Mammary epithelial cell (primary cell): ENCODE data around the gene RBM10.

Experiments used
- EZH2 ChIP-seq: IDR thresholded peaks from 2 replicates; pipeline ENCODE4 v1.6.1; 2012; ENCODE audit warnings: low read length, inconsistent platforms, borderline replicate concordance
- TF ChIP-seq, protein P1 (sequence below), 2 donors: IDR thresholded peaks in 1 of 2; conservative IDR thresholded peaks in 1 of 2; 2 replicates each; pipeline ENCODE4 v1.5.1; 2011 to 2012; ENCODE audit warnings: inconsistent platforms in 2 of 2, low read length in 2 of 2, mild to moderate bottlenecking in 2 of 2, control low read depth in 1 of 2, low read depth in 1 of 2; ENCODE audit not compliant: insufficient read depth in 1 of 2; ENCODE audit errors: extremely low read depth in 1 of 2

GRCh38 chrX:47146121-47146935, 1.3 kb downstream of the RBM10 start:
- TF ChIP-seq, protein P1, sequence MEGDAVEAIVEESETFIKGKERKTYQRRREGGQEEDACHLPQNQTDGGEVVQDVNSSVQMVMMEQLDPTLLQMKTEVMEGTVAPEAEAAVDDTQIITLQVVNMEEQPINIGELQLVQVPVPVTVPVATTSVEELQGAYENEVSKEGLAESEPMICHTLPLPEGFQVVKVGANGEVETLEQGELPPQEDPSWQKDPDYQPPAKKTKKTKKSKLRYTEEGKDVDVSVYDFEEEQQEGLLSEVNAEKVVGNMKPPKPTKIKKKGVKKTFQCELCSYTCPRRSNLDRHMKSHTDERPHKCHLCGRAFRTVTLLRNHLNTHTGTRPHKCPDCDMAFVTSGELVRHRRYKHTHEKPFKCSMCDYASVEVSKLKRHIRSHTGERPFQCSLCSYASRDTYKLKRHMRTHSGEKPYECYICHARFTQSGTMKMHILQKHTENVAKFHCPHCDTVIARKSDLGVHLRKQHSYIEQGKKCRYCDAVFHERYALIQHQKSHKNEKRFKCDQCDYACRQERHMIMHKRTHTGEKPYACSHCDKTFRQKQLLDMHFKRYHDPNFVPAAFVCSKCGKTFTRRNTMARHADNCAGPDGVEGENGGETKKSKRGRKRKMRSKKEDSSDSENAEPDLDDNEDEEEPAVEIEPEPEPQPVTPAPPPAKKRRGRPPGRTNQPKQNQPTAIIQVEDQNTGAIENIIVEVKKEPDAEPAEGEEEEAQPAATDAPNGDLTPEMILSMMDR (conservative IDR thresholded peaks at IDR 0.05 in 1 of 2, IDR thresholded peaks at IDR 0.05 in 1 of 2; ENCODE audit: extremely low read depth in 1 of 2, insufficient read depth in 1 of 2, low read depth in 1 of 2, low read length in 2 of 2): no peak
- no peak for TF ChIP-seq EZH2
